Hepatocyte (in vitro differentiated cells): ENCODE measurements around the gene RPL38.

ENCODE experiments used
- EZH2 ChIP-seq: fragments of 200-600 bp; sonication (generic); IDR thresholded peaks from 2 replicates; pipeline ENCODE4 v1.6.1; 2016; ENCODE audit warnings: antibody characterized with exemption, mild to moderate bottlenecking, borderline replicate concordance
- EZH2phosphoT487 ChIP-seq: fragments of 200-600 bp; sonication (generic); IDR thresholded peaks from one replicate; pipeline ENCODE4 v1.6.1; 2018; ENCODE audit warnings: antibody characterized with exemption, mild to moderate bottlenecking, low read depth, moderate library complexity; ENCODE audit not compliant: unreplicated experiment, severe bottlenecking
- TF ChIP-seq, protein P1 (sequence below): fragments of 200-600 bp; sonication (generic); IDR thresholded peaks from 2 replicates; pipeline ENCODE4 v1.5.1; 2016; ENCODE audit warnings: antibody characterized with exemption, mild to moderate bottlenecking; ENCODE audit not compliant: poor library complexity

GRCh38 chr17:74194682-74195081 is 8.8 kb upstream of the RPL38 start:
- TF ChIP-seq, protein P1, sequence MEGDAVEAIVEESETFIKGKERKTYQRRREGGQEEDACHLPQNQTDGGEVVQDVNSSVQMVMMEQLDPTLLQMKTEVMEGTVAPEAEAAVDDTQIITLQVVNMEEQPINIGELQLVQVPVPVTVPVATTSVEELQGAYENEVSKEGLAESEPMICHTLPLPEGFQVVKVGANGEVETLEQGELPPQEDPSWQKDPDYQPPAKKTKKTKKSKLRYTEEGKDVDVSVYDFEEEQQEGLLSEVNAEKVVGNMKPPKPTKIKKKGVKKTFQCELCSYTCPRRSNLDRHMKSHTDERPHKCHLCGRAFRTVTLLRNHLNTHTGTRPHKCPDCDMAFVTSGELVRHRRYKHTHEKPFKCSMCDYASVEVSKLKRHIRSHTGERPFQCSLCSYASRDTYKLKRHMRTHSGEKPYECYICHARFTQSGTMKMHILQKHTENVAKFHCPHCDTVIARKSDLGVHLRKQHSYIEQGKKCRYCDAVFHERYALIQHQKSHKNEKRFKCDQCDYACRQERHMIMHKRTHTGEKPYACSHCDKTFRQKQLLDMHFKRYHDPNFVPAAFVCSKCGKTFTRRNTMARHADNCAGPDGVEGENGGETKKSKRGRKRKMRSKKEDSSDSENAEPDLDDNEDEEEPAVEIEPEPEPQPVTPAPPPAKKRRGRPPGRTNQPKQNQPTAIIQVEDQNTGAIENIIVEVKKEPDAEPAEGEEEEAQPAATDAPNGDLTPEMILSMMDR = no peak
- TF ChIP-seq EZH2 (no peak), EZH2phosphoT487 (no peak)
